HFFc6 (cell line): ENCODE data around the gene FMNL3. TPM values are rescaled to one million over a fixed set of nuclear protein-coding genes. Genes with fewer than 3 reads are reported as not detected.
A peak's percentile ranks its signal among the peaks of the same experiment; 100 is the strongest.

ENCODE experiments used
- DNase-seq: peaks from one replicate; pipeline ENCODE4 v3.0.0-alpha.2; 2018
- H3K27ac Mint-ChIP-seq: 2 replicates; pipeline ENCODE4 v1.8.0; 2020; ENCODE audit warnings: mild to moderate bottlenecking, mixed read lengths
- H3K27me3 Mint-ChIP-seq: 2 replicates; pipeline ENCODE4 v1.8.0; 2021; ENCODE audit warnings: mild to moderate bottlenecking, moderate library complexity, mixed read lengths; ENCODE audit not compliant: insufficient read depth
- H3K36me3 Mint-ChIP-seq: 2 replicates; pipeline ENCODE4 v1.8.0; 2021; ENCODE audit warnings: low read depth, mixed read lengths
- H3K4me1 Mint-ChIP-seq: 2 replicates; pipeline ENCODE4 v1.8.0; 2020; ENCODE audit warnings: low read depth, mixed read lengths
- H3K4me3 Mint-ChIP-seq: 2 replicates; pipeline ENCODE4 v1.8.0; 2020; ENCODE audit warnings: mild to moderate bottlenecking, moderate library complexity, mixed read lengths
- H3K9me3 Mint-ChIP-seq: 2 replicates; pipeline ENCODE4 v1.8.0; 2020; ENCODE audit warnings: mild to moderate bottlenecking, mixed read lengths
- total RNA-seq, 6 experiments: library from RNA; stranded (reverse); fragmentation: NEBNext Ultra II Directional; extraction: Animal tissue kit (Norgen Biotek cat#: 25700); gene quantifications; 2 replicates in 1 of 6; 3 replicates in 5 of 6; pipeline ENCODE4 v1.2.3, GENCODE V29; 2021
- TF ChIP-seq, protein P1 (sequence below): fragments of 200-600 bp; sonication (generic); IDR thresholded peaks from 2 replicates; pipeline ENCODE4 v1.5.0; 2021; ENCODE audit warnings: antibody characterized with exemption, mild to moderate bottlenecking

FMNL3 gene
- total RNA-seq, 6 experiments from 2014 or later: 15.8 to 21.8 (median 19.5) TPM

DNA sequence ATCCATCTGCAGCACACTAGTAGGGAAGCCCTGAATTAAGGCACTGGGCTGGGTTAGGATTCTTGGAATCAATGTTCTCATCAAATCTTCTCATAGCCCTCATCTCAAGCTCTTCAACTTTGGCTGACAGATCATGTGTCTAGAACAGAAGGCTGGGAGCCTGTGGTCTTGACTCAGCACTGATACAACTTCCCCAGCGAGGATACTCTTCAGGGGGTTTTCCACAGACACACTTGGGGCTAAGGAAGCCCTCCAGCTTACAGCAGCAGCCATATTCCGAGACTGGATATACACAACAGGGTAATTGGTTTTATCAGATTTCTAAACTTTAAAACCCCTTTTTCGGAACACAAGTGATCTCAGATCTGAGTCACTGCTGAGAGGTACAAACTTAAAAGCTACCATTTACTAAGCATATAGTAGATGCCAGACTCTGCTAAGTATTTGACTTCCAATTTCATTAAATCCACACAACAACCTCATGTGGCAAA, 3.5 kb downstream of the FMNL3 start:
- Mint-ChIP-seq H3K36me3 (no peaks in the 10 kb centered on the region), H3K4me3 (peak overlapping the region; percentile 69), H3K27ac (peak overlapping the region; percentile 88), H3K9me3 (no peaks in the 10 kb centered on the region), H3K4me1 (peaks cover 64% of the 10 kb centered on the region), H3K27me3 (peaks cover 4% of the 10 kb centered on the region)
- TF ChIP-seq, protein P1, sequence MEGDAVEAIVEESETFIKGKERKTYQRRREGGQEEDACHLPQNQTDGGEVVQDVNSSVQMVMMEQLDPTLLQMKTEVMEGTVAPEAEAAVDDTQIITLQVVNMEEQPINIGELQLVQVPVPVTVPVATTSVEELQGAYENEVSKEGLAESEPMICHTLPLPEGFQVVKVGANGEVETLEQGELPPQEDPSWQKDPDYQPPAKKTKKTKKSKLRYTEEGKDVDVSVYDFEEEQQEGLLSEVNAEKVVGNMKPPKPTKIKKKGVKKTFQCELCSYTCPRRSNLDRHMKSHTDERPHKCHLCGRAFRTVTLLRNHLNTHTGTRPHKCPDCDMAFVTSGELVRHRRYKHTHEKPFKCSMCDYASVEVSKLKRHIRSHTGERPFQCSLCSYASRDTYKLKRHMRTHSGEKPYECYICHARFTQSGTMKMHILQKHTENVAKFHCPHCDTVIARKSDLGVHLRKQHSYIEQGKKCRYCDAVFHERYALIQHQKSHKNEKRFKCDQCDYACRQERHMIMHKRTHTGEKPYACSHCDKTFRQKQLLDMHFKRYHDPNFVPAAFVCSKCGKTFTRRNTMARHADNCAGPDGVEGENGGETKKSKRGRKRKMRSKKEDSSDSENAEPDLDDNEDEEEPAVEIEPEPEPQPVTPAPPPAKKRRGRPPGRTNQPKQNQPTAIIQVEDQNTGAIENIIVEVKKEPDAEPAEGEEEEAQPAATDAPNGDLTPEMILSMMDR: no peak
- peak; percentile 59 for DNase-seq

DNA sequence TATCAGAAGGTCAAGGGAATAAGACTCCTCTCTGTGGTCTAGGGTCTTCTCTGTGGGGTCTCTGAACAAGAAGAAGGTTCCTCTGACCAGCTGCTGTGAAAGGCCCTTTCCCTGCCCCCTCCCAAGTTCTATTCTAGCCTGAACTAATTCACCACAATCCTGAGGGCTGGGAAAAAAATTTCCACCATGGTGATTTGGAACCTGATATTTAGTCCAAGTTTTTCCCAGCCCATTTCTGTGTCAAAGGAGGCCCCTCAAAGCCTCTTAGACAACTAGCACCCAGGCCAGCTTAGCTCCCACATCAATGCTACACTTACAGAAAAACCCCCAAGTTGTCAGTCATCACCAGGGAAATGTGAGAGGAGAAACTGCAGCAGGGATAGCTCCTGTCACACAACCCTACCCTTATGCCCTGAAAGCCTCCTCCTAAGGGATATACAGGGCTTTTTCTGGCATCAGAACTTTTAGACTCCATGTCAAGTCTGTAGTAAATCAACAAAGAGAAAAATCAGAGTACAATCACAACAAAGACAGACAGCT, 4.5 kb downstream of the FMNL3 start:
- Mint-ChIP-seq H3K9me3 (no peaks in the 10 kb centered on the region), H3K4me3 (peak overlapping the region; percentile 15; the same call in 1 of the 2 replicates), H3K27me3 (peaks cover 3% of the 10 kb centered on the region), H3K27ac (peak overlapping the region; percentile 88), H3K4me1 (peaks cover 70% of the 10 kb centered on the region), H3K36me3 (no peaks in the 10 kb centered on the region)
- no peak for DNase-seq
- TF ChIP-seq, protein P1: no peak

DNA sequence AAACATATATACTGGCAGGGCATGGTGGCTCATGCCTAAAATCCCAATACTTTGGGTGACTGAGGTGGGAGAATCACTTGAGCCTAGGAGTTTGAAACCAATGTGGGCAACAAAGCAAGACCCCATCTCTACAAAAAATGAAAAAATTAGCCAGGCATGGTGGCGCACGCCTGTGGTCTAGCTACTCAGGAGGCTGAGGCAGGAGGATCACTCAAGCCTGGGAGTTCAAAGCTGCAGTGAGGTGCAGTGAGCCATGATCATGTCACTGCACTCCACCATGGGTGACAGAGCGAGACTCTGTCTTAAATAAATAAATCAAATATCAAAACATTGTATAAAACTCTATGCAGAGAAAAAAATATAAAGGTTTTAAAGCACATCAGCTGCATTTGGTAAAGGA, 5.2 kb downstream of the FMNL3 start:
- peaks cover 67% of the 10 kb centered on the region for H3K4me1 Mint-ChIP-seq
- no peaks in the 10 kb centered on the region for H3K9me3 Mint-ChIP-seq
- no peak overlapping the region for H3K4me3 Mint-ChIP-seq
- TF ChIP-seq, protein P1: no peak
- H3K27me3 Mint-ChIP-seq: peaks cover 1% of the 10 kb centered on the region
- no peak for DNase-seq
- H3K27ac Mint-ChIP-seq: peak overlapping the region; percentile 88; the same call in 1 of the 2 replicates
- H3K36me3 Mint-ChIP-seq: no peaks in the 10 kb centered on the region

DNA sequence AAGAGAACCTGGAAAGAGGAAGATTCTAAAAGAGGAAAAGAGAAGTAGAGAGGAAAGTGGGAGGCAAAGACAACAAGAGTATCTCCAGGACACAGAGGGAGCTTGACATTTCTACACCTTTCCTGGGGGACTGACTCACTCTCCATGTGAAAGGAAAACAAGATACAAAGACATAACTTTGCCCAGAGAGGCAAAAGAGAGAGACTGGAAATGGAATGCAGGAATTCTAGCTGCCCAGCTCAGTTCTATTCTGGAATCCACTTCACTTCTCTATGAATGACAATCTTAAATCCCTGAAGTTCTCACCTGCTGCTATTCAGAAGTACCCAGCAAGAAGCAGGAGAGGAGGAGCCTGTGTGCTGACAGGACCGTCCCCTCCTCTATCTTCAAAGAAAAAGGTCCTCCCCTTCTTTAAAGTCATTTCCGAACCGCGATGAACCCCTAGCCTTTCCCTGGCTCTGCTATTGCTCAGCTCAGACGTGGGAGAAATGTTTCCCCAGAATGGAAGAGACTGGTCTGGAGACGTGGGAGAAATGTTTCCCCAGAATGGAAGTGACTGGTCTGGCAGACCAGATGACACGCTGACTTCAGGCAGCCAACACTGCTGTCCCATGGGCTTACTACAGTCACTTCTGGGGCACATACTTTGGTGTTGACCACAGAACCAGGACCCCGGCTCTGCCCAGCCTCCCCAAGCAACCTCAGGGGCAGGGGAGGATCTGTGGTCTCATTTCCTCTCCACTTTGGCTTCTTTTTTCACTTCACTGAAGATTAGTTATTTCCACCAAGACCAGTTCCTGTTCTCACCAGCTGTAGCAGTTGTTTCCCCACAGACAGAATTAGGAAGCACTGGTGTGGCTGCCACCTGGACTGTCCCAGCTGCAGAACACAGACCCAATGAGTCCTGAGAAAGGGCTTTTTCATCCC, 8.3 kb downstream of the FMNL3 start:
- Mint-ChIP-seq H3K27ac (peak overlapping the region; percentile 87), H3K27me3 (peaks cover 3% of the 10 kb centered on the region), H3K4me1 (peaks cover 55% of the 10 kb centered on the region), H3K9me3 (no peaks in the 10 kb centered on the region), H3K4me3 (peak overlapping the region; percentile 77), H3K36me3 (no peaks in the 10 kb centered on the region)
- peak; percentile 61 for DNase-seq
- TF ChIP-seq, protein P1: no peak

DNA sequence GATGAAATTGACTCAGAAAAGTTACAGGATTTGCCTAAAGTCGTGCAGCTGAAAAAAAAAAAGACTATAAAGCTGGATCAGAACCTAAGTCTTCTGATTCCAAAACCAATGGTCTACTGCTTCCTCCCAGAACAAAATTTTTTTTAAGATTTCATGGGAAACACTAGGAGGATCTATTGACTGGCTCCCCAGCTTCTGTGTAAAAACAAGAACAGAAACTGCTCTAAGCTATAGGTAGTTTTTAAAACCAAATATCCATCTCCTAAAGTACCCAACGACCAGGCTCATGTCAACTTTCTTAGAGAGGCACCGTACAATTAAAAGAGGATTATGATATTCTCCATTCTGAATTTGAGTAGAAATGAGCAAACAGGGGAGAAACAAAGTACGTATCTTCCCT, 9.4 kb downstream of the FMNL3 start:
- H3K36me3 Mint-ChIP-seq: no peaks in the 10 kb centered on the region
- peaks cover 3% of the 10 kb centered on the region for H3K27me3 Mint-ChIP-seq
- no peak for DNase-seq
- peaks cover 46% of the 10 kb centered on the region for H3K4me1 Mint-ChIP-seq
- peak overlapping the region; percentile 87; the same call in 1 of the 2 replicates for H3K27ac Mint-ChIP-seq
- TF ChIP-seq, protein P1: no peak
- H3K9me3 Mint-ChIP-seq: no peaks in the 10 kb centered on the region
- no peak overlapping the region for H3K4me3 Mint-ChIP-seq
